NCI-H2107 treated with DMSO at 0.1 percent for 48 hours (cell line): Measurements from ENCODE around the gene SERPINB6.
"Not testable (repeated sequence)": the region's sequence is repeated elsewhere in the genome, so short reads cannot be mapped to it uniquely, and the experiment has no call there.

Experiments
- DNase-seq: peaks from one replicate; lab custom pipeline; 2025; ENCODE audit not compliant: unreplicated experiment; lab: John Stamatoyannopoulos, UW

SERPINB6 gene

DNA sequence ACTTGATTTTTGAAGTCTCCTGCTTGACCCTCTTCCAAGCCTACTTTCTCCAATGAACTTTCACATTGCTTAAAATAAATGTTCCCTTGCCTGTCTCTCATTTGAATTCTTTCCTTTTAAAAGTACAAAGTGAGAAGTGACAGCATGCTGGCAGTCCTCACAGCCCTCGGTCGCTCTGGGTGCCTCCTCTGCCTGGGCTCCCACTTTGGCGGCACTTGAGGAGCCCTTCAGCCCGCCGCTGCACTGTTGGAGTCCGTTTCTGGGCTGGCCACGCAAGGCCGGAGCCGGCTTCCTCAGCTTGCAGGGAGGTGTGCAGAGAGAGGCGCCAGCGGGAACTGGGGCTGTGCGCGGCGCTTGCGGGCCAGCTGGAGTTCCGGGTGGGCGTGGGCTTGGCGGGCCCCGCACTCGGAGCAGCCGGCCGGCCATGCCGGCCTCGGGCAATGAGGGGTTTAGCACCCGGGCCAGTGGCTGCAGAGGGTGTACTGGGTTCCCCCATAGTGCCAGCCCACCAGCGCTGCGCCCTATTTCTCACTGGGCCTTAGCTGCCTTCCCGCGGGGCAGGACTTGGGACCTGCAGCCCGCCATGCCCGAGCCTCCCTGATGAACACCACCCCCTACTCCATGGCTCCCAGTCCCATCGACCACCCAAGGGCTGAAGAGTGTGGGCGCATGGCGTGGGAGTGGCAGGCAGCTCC is 31.9 kb downstream of the SERPINB6 start:
- DNase-seq: no peak

- DNase-seq: no peak
These were observed 32.7 kb downstream of the SERPINB6 start for GRCh38 chr6:2938632-2939083.

GRCh38 chr6:2938004-2938631 is 33.2 kb downstream of the SERPINB6 start:
- DNase-seq: no peak

- no peak for DNase-seq
These were observed 33.8 kb downstream of the SERPINB6 start for GRCh38 chr6:2937627-2938003.

GRCh38 chr6:2935566-2936291 is 35.6 kb downstream of the SERPINB6 start:
- DNase-seq: no peak

GRCh38 chr6:2934057-2934456 is 37.3 kb downstream of the SERPINB6 start:
- no peak for DNase-seq

DNA sequence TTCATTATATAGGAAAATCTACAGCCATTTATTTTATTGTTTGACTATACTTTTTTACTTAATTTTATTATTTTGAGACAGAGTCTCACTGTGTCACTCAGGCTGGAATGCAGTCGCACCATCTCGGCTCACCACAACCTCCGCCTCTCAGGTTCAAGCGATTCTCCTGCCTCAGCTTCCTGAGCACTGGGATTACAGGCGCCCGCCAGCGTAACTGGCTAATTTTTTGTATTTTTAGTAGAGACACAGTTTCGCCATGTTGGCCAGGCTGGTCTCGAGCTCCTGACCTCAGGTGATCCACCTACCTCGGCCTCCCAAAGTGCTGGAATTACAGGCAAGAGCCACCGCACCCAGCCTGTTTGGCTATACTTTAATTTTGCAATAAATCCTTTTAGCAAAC is 38.5 kb downstream of the SERPINB6 start:
- not testable (repeated sequence) for DNase-seq

DNA sequence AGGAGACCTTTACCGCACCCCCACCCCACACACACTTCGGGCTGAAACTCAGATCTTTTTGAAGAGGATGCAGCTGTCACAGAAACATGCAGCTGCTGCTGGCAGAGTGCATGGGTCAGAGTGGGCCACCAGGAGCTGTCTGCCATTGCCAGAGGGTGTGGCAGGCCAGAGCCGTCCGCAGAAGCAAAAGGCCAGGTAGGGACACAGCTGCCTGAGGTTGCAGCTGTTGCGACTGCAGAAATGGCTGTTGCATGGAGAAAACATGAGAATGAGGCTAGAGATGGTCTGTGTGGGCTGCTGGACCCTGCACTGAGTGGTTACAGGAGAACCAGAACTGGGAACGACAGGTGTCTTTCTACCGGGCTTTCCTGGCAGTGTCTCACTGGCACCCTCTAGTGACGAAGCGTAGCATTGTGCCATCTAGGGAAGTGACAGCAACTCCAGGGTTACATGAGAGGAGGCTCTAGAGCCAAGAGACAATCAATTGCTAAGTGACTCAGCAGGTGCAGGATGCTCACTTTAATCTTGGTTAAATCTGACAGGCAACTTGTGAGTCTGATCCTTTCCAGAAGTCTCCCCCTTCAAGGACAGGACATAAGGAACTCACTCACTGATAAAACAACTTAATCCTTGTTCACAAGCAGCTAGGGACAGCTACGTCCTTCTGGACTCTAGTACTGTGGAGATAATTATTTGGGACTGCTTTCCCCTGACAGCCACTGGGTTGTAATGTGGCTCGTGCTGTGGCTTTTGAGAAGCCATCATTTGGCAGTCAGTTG is 39.2 kb downstream of the SERPINB6 start:
- peak; percentile 63 for DNase-seq

GRCh38 chr6:2931055-2931454 is 40.3 kb downstream of the SERPINB6 start:
- DNase-seq: no peak

DNA sequence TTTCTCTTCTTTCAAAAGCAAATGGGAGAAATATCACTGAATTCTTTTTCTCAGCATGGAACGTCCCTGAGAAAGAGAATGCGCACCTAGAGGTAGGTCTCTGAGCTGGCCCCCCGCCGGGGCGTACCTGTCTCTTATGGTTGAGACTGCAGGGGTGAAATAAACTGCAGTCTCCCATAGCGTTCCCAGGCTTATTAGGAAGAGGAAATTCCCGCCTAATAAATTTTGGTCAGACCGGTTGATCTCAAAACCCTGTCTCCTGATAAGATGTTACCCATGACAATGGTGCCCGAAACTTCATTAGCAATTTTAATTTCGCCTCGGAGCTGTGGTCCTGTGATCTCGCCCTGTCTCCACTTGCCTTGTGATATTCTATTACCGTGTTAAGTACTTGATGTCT is 43.4 kb downstream of the SERPINB6 start:
- DNase-seq: not testable (repeated sequence)

GRCh38 chr6:2925842-2926747 is 45.3 kb downstream of the SERPINB6 start:
- DNase-seq: not testable (repeated sequence)

DNA sequence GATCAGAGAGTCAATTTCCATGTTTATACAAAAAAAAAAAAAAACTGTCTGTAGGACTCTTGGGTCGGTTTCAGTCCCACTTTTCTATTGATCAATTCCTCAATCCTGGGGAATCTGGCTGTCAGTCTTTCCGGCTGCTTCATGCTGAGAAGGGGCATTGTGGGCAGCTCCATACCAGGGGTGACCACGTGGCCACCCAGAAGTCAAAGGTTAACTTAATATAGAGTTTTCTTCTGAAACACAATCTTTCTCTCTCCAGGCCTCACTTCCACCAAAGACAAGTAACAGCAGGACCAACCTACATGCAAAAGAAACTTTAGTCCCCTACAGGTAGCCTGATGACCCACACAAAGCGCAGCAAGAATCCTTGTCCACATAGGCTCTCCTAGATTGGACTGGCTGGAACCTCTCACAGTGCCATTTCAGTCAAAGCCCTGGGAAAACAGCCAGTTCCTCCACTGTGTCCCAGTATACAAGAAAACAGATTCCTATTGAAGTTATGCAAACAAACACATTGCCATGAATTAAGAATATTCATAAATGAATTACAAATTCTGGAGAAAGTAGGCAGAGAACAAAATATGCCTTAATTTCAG is 49.7 kb downstream of the SERPINB6 start:
- no peak for DNase-seq

DNA sequence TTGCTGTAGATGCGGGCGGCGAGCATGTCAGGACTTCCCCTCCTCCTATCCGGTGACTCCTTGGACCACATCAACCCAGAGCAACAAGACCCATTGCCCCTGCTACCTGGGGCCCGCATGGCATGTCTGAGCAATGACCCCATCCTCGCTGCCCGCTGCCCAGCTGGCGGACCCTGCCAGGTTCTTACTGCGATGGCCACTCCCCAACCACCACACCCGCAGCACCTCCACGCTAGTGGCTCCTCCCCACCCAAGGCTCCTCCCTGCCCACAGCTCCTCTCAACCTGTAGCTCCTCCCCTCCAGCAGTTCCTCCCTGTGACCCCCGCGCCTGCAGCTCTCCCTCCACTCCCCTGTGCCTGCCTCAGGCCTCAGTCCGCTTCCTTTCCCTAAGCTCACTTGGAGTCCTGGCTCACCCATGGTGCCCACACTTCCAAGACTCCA is 50.7 kb downstream of the SERPINB6 start:
- DNase-seq: no peak

DNA sequence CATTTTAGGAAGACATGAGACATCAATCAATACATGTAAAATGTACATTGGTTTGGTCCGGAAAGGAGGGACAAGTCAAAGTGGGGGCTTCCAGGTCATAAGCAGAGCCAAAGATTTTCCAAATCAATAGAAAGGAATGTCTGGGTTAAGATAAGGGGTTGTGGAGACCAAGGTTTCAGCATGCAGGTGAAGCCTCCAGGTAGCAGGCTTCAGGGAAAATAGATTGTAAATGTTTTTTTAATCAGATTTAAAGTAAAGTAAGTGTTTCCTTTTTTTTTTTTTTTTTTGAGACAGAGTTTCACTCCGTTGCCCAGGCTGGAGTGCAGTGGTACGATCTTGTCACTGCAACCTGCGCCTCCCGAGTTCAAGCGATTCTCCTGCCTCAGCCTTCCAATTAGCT is 51.5 kb downstream of the SERPINB6 start:
- DNase-seq: no peak

- DNase-seq: no peak
These were observed 52.0 kb downstream of the SERPINB6 start for GRCh38 chr6:2919401-2919800.

GRCh38 chr6:2918936-2919335 is 52.4 kb downstream of the SERPINB6 start:
- no peak for DNase-seq

DNA sequence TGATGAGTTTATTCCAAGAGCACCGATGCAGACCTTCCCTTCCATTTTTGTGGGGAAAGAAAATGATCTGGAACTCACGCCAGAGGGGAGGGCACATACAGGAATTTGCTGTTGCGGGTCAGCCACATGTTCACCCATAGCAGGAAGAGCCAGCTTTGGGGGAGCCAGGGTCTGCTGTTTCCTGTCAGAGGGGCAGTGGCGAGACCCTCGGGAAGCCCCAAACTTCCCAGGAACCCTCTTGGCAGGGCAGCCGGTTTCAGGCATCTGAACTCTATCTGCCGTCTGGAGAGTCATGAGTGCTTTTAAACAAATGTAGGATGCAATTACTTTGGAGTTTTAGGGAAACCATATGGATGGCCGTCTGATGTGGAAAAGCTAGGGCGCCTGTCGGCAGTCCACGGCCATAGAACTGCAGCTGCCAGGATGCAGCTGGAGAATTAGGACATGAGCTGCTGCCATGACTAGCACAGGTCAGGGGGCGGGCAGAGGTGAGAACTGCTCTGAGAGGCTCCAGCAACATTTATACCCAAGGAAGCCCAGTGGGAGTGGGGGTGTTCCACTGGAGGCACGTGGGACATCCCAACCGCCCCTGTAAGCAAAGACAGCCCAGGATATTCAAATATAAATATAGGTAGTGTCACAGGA is 53.4 kb downstream of the SERPINB6 start:
- no peak for DNase-seq

DNA sequence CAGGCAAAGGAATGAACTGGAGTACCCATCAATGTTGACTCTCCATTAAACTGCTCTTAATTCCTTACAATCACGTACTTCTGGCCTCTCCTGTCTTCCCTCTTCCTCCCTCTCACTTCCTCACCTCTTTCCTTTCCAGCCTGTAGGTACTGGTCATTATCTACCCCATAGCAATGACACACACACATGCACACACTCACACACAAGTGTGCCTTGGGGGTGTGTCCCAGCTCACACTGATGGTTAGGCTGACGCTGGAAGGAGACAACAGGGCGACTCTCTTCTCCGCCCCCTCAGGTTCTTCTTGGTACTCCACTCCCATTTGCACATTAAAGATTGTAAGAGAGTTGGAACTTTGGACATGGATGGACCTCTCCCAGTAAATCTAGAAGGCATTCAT is 54.3 kb downstream of the SERPINB6 start:
- DNase-seq: no peak

DNA sequence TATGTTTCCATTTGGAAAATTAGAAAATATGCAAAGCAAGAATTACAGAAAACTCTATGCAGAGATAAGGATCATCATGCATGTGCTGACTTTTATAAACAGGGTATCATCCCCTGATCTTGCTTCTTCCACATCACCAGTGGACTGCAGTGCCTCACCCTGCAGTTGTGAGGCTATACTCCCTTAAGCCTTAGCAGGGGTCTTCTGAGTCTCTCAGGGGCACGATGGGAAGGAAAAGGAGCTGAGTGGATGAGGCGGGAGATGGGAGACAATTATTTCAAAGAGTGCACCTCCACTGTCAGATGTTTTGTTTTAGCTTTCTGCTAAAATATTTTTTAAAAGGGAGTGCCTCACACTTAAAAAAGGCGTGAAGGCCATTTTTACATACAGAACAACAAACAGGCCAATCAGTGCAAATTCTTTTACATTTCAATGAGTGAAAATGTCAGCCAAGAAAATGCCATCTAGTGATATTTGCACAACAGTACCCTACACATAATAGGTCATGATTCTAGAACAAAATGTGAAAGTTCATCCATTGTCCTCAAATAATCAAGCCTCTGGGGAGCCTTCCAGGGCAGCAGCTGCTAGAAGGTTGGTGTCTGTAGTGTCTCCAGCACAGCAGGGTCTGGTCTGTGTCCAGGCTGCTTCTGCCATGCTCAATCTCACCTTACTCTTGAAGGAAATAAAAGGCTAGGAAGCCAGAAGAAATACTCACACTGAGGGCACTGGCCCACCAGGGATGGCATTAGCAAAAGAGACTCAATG is 55.0 kb downstream of the SERPINB6 start:
- no peak for DNase-seq
